ENCODE data around the gene ELOVL7.

The ELOVL7 gene

DNA sequence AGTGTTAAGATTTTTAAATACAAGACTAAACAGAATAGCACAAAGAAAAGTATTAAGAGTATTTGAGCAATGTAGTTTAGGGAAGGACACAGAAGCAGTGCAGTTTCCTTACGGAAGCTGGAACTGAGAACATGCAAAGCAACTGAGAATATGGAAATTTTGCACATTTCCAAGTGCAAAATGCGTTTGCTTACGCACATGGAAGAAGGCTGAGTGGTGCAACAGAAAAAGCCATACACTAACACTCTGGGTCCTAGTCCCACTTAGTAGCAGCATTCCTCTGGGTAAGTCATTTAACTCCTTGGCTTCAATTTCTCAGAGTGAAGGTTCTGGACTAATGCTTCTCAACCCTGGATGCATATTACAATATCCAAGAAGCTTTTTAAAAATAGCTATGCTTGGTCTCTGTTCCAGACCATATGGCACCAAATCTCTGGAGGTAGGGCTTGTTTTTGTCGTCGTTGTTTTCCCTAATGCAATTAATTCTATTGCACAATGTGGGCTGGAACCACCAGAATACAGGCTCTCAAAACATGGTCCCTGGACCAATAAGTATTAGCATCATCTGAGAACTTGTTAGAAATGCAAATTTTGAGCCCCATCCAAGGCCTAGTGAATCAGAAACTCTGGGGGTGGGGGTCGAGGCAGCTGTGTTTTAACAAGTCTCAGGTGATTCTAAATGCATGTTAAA is 78.9 kb downstream of the ELOVL7 start:
- no peaks in the 10 kb centered on the region for H3K9me2 ChIP-seq (ENCODE audit: low read depth, low read length)
- no peaks in the 10 kb centered on the region for H3K36me3 ChIP-seq (ENCODE audit: insufficient read depth, low read length)
- no peak overlapping the region for H3K27ac ChIP-seq (ENCODE audit: low read depth, low read length, poor library complexity, severe bottlenecking)

DNA sequence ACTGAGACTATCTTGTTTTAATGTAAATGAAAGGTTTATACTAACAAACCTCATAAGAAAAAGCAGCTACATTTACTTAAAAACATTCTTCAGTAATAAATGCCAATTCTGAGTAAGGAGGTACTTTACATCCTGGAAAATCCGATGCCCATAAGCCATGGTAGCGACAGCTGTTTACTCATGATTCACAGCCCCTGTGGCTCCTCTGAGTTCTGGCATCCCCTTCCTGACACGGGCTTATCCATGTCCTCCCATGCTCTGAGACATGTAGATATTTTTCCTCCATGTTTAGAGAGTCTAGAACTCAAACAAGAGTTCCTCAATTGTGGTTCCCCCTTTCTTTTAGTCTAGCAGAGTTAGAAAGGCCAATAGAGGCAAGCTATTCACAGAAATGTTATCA is 81.0 kb downstream of the ELOVL7 start:
- Histone ChIP-seq H3K27me3 (ENCODE audit: insufficient read depth, low read length) (no peaks in the 10 kb centered on the region), H3K4me1 (ENCODE audit: insufficient read depth, low read length, severe bottlenecking) (no peaks in the 10 kb centered on the region), H3K4me2 (ENCODE audit: low read length) (no peak overlapping the region), H3K27ac (ENCODE audit: low read depth, low read length, poor library complexity, severe bottlenecking) (no peak overlapping the region), H3K9me2 (ENCODE audit: low read depth, low read length) (no peaks in the 10 kb centered on the region), H2AFZ (ENCODE audit: low read length) (no peak overlapping the region), H3K79me2 (ENCODE audit: insufficient read depth, low read length) (no peaks in the 10 kb centered on the region), H3K9me3 (ENCODE audit: low read length) (no peaks in the 10 kb centered on the region), H4K20me1 (ENCODE audit: insufficient read depth, low read length) (no peaks in the 10 kb centered on the region), H3K4me3 (ENCODE audit: low read depth, low read length, poor library complexity, severe bottlenecking) (no peak overlapping the region), H3F3A (ENCODE audit: insufficient read depth, low read length) (no peaks in the 10 kb centered on the region), H3K9ac (ENCODE audit: low read length) (no peak overlapping the region), H3K36me3 (ENCODE audit: insufficient read depth, low read length) (no peaks in the 10 kb centered on the region)
- TF ChIP-seq EZH2 (IDR thresholded peaks at IDR 0.05; ENCODE audit: borderline replicate concordance, low read length) = no peak
- TF ChIP-seq, protein P1, sequence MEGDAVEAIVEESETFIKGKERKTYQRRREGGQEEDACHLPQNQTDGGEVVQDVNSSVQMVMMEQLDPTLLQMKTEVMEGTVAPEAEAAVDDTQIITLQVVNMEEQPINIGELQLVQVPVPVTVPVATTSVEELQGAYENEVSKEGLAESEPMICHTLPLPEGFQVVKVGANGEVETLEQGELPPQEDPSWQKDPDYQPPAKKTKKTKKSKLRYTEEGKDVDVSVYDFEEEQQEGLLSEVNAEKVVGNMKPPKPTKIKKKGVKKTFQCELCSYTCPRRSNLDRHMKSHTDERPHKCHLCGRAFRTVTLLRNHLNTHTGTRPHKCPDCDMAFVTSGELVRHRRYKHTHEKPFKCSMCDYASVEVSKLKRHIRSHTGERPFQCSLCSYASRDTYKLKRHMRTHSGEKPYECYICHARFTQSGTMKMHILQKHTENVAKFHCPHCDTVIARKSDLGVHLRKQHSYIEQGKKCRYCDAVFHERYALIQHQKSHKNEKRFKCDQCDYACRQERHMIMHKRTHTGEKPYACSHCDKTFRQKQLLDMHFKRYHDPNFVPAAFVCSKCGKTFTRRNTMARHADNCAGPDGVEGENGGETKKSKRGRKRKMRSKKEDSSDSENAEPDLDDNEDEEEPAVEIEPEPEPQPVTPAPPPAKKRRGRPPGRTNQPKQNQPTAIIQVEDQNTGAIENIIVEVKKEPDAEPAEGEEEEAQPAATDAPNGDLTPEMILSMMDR (IDR thresholded peaks at IDR 0.05; ENCODE audit: low read length) = no peak

More for the DNA sequence above, 78.9 kb downstream of the ELOVL7 start:
- no peaks in the 10 kb centered on the region for H3K9me3 ChIP-seq (ENCODE audit: low read length)
- H2AFZ ChIP-seq (ENCODE audit: low read length) = no peak overlapping the region
- no peak overlapping the region for H3K4me2 ChIP-seq (ENCODE audit: low read length)
- no peaks in the 10 kb centered on the region for H3K27me3 ChIP-seq (ENCODE audit: insufficient read depth, low read length)
- H3K4me1 ChIP-seq (ENCODE audit: insufficient read depth, low read length, severe bottlenecking) = no peaks in the 10 kb centered on the region
- H3K4me3 ChIP-seq (ENCODE audit: low read depth, low read length, poor library complexity, severe bottlenecking) = no peak overlapping the region
- no peaks in the 10 kb centered on the region for H3F3A ChIP-seq (ENCODE audit: insufficient read depth, low read length)
- TF ChIP-seq EZH2 (IDR thresholded peaks at IDR 0.05; ENCODE audit: borderline replicate concordance, low read length) = no peak
- TF ChIP-seq, protein P1 (IDR thresholded peaks at IDR 0.05; ENCODE audit: low read length) = no peak
- no peak overlapping the region for H3K9ac ChIP-seq (ENCODE audit: low read length)
- H3K79me2 ChIP-seq (ENCODE audit: insufficient read depth, low read length) = no peaks in the 10 kb centered on the region
- H4K20me1 ChIP-seq (ENCODE audit: insufficient read depth, low read length) = no peaks in the 10 kb centered on the region

DNA sequence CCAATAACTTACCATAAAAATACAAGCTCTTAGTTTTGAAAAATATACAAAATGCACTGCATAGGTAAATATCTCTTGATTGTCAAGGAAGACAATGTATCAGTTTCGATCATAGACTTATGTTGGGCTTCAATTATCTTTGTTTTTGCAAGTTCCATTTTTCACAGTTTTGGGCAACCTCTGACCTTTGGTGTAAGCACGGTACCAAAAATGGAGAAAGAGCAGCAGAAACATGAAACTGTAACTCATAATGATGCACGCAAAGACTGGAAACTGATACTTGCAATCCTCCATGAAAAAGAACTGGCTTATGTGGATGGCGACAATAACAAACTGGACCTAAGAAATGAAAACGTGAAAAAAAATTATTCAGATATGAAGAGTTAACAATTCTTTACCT is 89.6 kb downstream of the ELOVL7 start:
- H3K27me3 ChIP-seq (ENCODE audit: insufficient read depth, low read length) = no peaks in the 10 kb centered on the region
- H3K4me3 ChIP-seq (ENCODE audit: low read depth, low read length, poor library complexity, severe bottlenecking) = no peak overlapping the region
- H3K4me2 ChIP-seq (ENCODE audit: low read length) = no peak overlapping the region

More for the DNA sequence above, 89.6 kb downstream of the ELOVL7 start:
- H3K27ac ChIP-seq (ENCODE audit: low read depth, low read length, poor library complexity, severe bottlenecking) = no peak overlapping the region
- H3F3A ChIP-seq (ENCODE audit: insufficient read depth, low read length) = no peaks in the 10 kb centered on the region; the same call in 1 of the 2 replicates
- no peaks in the 10 kb centered on the region for H3K9me3 ChIP-seq (ENCODE audit: low read length)
- H3K4me1 ChIP-seq (ENCODE audit: insufficient read depth, low read length, severe bottlenecking) = no peaks in the 10 kb centered on the region
- no peak overlapping the region for H2AFZ ChIP-seq (ENCODE audit: low read length)
- no peaks in the 10 kb centered on the region for H3K79me2 ChIP-seq (ENCODE audit: insufficient read depth, low read length)
- TF ChIP-seq, protein P1 (IDR thresholded peaks at IDR 0.05; ENCODE audit: low read length) = no peak
- no peak for TF ChIP-seq EZH2 (IDR thresholded peaks at IDR 0.05; ENCODE audit: borderline replicate concordance, low read length)
- no peaks in the 10 kb centered on the region for H3K9me2 ChIP-seq (ENCODE audit: low read depth, low read length)
- H3K9ac ChIP-seq (ENCODE audit: low read length) = no peak overlapping the region
- H4K20me1 ChIP-seq (ENCODE audit: insufficient read depth, low read length) = no peaks in the 10 kb centered on the region
- no peaks in the 10 kb centered on the region for H3K36me3 ChIP-seq (ENCODE audit: insufficient read depth, low read length)

Measured in OCI-LY1 (cell line).